Medulla oblongata (tissue), 1 donor: ENCODE measurements around the gene SCN9A.
"Not testable (repeated sequence)": the region's sequence is repeated elsewhere in the genome, so short reads cannot be mapped to it uniquely, and the experiment has no call there.

Experiments
- DNase-seq: peaks from one replicate; pipeline ENCODE4 v3.0.0-alpha.2; 2015; ENCODE audit errors: extremely low spot score

Gene SCN9A

DNA sequence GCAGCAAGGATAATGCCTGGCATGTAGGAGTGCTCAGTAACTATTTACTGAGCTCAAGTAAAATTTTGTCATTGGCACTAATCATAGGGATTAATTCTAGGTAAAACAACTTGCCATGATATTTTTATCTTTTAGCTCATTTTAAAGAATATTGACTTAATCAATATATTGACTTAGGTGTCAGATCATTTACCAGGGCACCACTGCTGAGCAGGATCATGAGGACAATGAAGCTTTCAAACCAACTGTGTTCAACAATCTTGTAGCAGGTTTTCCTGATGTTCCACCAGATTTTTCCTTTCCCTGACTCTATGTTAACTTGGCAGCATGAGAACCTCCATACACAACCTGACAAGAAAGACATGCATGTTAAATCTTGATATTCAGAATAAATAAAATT lies 133.4 kb downstream of the SCN9A start:
- no peak for DNase-seq

DNA sequence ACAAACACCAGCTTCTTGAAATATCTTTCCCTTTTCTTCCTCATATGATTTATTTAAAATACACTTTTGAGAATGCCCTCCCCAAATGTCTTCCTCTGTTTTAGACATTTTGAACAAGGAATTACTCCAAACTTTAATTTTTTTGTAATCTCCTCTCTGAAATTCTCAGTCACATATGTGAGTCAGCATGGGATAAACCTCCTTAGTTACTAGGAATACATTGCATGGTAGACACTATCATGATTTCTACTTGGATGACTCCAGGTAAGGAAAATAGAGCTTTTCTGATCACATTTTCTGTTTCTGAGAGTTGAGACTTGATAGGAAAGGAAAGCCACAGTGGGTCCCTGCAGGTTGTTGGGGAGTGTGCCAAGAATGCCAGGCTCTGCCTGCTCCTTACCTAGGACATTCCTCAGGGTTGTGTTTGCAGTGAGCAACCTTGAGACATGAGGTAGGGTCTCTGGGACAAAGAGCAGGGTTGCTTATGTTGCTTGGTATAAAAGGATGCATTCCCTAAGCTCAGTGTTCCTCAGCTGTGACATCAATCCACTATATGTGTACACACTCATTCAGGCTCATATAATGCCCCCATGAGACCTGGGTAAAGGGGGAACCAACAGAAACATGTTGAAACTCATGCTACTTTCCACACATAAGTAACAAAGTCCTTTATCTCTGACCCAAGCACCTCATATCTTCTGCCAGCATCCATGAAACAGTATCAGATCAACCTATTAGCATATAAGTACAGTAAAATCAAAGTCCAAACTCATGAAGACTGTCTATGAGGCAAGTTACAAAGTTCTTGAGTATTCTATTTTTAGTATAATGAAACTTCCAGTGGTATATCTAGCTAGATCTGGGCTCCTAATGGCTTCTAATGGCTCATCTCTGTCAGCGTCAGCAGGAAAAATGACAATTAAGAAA lies 135.1 kb downstream of the SCN9A start:
- DNase-seq, result no peak

DNA sequence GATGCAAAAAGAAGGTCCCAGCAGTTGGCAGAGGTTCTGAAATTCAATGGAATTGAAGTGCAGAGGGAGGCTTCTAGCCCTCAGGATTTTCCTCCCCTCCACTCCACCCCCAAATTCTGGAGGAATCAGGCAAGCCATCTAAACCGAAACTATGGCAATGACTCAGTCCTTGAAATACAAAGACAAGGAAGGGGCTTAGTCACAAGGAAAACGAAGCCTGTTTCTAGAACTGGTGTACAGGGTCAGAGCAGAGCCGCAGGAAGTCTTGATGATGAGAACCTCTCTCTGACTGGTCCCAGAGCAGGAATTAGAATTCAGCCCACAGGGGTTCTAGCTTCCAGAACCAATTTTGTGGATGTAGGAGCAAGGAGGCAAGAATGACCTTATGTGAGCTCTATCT lies 136.2 kb downstream of the SCN9A start:
- DNase-seq, result no peak

DNA sequence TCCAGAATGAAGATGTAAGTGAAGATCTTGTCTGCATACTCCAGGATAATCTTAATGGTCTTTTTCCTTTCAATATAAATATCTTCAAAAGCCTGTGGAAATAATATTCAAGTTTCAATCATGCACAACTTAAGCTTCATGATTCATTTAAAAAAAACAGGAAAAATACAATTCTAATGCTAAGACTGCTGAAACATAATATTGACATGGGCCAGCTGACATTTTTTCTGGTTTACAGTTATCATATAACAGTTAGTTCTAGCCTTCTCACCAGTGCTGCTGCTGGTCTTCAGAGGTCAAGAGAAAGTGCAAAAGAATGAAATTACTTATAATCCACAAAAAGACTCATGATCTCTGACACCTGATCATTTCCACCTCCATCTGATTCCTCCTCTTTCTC lies 137.6 kb downstream of the SCN9A start:
- no peak for DNase-seq

DNA sequence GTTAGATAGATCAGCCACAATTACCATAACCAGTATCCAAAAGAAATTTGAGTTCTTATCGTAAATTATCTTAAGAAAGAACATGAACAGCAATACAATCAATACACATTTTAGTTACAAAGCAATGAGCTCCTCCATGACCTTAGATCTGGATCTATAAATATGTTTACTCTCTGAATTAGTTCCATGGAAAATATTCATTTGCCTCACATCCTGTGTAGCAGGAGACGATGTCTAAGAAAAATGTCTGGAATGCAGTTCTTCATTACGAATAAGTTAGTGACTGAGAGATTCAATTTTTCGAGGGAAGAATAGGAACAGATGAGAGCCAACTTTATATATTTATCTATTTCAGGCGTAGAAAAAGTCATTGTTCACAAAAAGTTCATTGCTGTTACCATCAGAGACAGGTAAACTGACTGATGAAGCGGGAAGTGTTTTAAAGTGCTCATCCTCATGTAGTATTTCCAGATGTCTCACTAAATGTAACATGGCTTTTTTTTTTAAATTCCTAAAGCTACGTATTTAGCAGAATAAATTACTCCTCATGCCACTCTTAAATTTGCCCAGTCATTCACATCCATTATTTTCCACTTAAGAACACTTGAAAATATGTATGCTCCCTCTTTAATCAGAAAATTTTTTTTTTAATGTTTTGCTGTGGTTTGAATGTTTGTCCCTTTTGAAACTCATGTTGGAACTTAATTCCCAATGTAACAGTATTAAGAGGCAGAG lies 141.5 kb downstream of the SCN9A start:
- no peak for DNase-seq

DNA sequence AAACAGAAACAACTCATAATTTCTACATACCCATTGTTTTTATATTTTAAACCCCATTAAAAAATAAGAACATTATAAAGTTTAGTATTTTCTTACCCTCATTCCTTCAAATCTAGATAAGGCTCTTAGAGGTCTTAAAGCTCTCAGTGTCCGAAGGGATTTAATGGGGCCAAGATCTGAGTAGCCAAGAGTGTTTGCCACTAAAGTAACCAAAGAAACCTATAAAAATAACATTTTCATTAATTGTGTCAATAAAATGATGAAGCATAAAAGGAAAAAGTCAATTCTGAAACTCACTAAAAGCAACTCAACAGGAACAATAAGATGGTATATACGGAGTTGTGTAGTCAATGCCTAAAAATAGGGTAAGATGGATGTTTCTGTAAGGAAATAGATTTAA lies 142.5 kb downstream of the SCN9A start:
- DNase-seq, result no peak

DNA sequence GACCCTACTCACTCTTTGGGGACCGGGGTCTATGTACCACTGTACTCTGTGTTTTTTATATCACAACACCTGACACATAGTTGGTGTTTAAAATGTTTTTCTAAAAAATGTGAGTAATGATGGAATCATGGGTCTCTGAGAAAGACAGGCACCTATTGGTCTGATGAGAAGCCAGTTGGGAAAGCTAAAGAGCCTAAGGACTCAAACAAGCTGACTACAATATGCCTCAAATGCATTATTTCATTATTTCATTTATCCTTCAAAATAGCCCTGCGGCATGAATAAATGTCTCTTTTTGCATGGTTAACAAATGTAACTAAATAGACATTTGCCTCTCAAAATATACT lies 145.0 kb downstream of the SCN9A start:
- DNase-seq, result no peak

DNA sequence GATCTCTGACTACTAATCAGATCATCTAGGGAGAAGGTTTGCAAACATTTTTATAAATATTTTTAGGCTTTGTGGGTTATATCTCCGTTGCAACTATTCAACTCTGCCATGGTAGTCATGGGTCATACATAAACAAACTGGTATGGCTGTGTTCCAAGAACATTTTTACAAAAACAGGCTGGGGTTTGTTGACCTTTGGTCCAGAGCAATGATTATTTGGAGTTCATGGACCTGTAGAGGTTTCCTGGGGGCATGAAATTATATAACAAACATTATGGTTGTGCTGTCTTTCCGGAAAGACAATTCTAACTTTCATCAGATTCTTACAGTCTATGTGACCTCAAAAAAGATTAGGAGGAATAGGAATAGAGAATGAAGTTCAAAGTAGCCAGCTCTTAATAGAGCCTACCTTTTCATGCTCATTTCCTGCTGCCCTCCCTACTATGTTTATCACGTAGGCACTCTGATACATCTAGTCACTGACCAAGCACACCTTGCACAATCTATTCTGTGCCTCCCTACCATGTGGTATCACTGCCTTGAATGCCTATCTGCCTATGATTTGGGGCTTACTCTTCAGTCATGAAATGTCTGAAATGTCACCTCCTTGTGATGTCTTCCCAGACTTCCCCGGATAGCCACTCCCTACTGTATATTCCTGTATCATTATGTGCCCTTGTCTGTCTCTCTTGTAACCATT lies 145.6 kb downstream of the SCN9A start:
- DNase-seq, result no peak

DNA sequence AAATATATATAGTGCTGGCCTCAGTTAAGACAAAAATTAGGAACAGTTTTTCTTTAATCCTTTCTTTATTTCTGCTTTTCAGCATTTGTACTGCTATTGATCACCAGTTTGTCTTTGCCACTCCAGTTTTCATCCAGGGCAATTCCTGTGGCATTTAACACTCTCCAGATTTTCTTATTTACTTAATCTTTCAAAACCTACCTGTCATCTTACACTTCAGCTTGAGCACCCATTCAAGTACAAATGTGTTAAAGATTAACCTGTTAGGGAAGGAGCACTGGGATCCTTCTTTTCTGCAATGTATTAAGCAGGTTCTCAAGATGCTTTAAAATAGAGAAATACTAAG lies 146.1 kb downstream of the SCN9A start:
- no peak for DNase-seq

DNA sequence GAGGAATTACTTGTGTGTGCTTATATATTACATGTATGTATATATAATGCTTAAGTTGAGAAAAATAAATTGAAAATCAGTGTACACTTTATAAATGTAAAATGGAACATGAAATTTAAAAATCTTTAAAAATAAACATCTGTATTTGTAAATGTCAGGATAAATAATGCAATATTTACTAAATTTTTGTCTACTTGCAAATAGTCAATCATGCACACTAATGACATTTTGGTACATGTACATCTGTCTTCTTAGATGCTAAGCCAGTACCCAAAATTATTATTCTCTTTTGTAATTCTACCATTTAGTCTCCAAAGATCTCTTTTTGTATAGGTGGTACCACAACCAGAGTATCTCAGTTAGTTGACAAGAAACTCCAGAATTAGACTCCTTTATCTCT lies 151.5 kb downstream of the SCN9A start:
- DNase-seq, result no peak

DNA sequence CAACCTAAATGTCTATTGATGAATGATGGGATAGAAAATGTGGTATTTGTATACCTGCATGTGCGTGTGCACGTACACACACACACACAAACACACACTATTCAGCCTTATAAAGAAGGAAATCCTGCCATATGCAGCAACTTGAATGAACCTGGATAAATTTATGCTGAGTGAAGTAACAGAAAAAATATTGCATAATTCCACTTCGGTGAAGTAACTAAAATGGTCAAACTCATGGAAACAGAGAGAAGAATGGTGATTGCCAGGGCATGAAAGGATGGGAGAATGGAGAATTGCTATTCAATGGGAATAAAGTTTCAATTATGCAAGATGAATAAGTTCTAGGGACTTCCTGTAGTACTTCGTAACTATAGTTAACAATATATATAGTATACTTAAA lies 152.4 kb downstream of the SCN9A start:
- no peak for DNase-seq

DNA sequence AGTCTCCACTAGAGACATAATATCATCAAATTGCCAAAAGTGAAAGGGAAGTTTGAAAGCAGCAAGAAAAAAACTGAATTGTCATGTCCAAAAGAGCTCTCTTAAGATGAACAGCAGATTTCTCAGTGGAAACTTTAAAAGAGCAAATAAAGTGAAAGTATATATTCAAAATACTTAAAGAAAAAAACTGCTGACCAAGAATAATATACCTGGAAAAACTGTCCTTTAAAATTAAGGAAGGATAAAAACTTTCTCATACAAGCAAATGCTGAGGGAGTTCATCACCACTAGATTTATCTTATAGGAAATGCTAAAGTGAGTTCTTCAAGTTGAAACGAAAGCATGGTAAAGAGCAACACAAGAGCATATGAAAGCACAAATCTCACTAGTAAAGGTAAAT lies 164.7 kb downstream of the SCN9A start:
- DNase-seq, result no peak

DNA sequence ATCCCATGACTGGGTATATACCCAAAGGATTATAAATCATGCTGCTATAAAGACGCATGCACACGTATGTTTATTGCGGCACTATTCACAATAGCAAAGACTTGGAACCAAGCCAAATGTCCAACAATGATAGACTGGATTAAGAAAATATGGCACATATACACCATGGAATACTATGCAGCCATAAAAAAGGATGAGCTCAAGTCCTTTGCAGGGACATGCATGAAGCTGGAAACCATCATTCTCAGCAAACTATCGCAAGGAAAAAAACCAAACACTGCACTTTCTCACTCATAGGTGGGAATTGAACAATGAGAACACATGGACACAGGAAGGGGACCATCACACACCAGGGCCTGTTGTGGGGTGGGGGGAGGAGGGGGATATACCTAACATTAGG lies 165.8 kb downstream of the SCN9A start:
- DNase-seq, result not testable (repeated sequence)

DNA sequence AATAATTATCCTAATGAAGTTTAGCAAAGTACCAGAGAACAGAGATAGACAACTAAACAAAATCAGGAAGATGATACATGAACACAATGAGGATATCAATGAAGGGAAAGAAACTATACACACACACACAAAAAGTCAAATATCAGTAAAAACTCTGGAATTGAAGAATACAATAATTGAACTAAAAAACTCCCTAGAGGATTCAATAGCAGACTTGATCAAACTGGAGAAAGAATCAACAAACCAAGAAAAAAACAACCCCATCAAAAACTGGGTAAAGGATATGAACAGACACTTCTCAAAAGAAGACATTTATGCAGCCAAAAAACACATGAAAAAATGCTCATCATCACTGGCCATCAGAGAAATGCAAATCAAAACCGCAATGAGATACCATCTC lies 166.4 kb downstream of the SCN9A start:
- not testable (repeated sequence) for DNase-seq

DNA sequence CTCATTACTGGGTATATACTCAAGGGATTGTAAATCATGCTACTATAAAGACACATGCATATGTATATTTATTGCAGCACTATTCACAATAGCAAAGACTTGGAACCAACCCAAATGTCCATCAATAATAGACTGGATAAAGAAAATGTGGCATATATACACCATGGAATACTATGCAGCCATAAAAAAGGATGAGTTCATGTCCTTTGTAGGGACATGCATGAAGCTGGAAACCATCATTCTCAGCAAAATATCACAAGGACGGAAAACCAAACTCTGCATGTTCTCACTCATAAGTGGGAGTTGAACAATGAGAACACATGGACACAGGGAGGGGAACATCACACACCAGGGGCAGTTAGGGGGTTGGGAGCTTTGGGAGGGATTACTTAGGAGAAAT lies 169.6 kb downstream of the SCN9A start:
- not testable (repeated sequence) for DNase-seq

DNA sequence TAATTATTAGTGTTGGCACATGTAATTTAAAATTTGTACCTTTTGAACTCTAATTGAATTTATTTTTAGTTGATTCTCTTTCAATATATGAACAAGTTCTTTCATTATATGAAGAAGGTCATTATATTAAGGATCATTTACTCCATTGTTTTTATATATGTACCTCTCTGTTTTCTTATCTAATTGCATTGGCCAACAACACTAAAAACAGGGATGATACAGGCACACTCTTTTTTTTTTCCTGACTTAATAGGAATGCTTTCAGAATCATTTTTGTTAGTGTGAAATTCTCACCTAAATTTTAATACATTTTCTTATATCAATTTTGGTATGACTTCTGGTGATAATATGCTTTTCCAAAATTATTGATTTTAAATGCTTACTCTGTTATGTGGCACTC lies 173.0 kb downstream of the SCN9A start:
- DNase-seq, result no peak

DNA sequence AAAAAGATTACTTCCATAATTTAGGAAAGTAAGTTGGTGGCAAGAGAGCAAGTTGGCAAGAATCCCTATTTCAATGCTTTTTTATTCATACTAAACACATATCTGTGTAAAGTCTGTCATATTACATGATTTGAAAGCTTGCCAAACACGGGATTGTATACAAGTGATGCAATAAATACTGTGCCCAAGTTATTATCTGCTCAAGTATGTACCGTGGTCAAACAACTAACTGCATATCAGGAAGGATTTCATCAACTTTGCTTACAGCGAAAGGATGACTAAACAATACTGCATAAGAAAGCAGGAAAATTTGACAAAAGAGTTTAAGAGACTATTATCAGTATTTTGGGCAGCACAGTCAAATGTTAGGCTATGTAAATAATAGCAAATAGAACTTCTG lies 178.3 kb downstream of the SCN9A start:
- no peak for DNase-seq

DNA sequence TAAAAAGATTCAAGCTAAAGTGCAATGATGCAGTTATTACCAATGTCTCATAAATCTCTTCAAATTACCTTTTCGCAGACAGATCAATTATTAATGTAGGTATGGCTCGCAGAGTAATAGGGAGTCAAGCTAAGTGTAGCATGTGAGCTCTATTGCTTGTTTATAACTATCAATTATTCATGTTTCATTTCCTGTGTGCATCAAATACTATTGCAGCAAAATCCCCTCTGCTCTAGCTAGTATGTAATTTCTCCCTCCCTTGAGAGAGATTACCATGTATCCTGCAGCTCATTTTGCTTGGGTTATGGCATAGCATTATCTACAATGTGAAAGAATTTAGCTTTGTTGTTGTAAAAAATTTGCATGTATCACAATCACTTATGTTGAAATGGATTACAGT lies 182.3 kb downstream of the SCN9A start:
- no peak for DNase-seq

DNA sequence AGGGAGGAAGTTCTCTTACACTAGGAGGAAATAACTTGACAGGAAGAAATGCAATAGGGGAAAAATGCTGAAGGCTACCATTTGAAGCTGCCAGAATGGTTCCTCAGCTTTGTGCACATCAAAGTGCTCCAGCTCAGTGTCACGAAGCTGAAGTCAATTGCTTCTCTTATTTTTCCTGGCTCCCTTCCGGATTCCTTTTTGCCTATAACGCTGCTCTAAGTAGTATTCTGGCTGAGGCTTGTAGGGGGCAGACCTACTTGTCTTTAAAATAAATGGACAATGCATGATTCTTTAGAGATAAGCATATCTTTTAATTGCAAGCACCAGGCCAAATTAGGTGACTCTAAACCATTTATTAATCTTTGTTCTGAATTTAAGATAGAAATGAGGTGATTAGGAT lies 187.7 kb downstream of the SCN9A start:
- DNase-seq, result no peak

DNA sequence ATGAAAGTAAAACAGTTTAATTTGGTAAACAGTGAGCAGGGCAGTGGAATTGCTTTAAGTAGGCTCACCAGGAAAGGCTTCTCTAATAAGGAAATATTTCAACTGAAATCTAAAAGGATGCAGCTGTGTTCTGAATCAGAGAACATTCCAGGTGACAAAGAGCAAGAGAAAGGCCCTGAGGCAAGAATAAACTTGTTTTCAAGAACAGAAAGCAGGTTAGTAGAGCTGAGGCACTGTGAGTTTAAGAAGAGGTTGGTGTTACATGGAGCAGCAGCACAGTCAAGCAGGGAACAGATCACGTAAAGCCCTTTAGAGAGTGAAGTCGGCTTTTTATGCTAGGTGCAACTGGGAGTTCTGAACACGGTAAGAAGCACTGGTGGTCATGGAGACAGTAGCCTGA lies 191.0 kb downstream of the SCN9A start:
- no peak for DNase-seq

DNA sequence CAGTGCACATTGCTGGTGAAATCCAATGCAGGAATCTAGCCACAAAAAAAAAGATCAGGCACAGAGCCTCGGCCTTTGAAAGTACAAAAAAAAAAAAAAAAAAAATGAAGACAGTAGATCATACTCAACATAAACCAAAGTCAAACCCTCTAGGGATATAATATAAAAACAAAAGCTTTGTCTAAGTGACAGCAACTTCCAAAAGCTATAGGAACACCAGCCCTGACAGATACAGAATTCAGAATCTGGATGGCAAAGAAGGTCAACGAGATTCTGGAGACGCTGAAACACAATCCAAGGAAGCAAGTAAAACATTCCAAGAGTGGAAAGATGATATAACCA lies 194.0 kb downstream of the SCN9A start:
- DNase-seq, result no peak

DNA sequence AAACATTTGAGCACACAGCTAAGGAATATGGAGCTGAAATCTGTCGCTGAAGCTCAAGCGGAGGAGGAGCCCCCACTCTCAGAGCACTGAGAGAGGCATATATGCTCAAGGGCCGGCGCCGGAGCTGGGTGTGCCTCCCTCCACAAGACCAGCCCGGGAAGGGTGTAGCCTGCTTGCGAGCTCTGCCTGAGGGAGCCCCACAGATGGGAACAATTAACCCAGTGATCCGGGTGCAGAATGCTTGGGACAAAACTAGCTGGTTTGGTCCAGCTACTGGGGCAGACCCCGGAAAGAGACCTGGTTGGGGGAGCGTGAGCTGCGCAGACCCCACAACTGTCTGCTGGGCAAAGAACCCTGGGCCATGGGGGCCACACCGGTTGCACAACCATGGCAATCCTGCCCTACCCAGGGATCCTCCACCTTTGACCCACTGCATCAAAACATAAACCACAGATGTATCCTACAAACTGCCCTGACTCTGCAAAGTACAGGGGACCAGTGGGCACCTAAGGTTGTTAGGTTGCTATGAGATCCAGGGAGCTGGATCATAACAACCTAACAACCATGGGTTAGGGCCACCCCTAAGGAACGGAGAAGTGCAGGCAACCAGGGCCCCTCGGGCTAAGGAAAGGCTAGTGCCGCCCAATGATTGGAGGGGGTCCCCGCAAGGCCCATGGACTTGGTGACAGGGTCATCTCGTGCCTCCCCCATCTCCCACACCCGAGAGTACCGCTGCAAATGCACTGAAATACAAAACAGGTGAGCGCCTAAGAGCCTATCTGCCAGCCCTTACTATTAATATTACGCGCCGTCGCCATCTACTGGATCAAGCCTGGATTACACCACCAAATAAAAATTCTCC lies 194.6 kb downstream of the SCN9A start:
- DNase-seq, result peak; percentile 59
